ENCODE measurements around the gene CHRNG. TPM values are rescaled to one million over a fixed set of nuclear protein-coding genes. Genes with fewer than 3 reads are reported as not detected.

CHRNG gene
- not detected in 2 replicates for total RNA-seq

GRCh38 chr2:232539298-232540231 lies at the start of gene CHRNG:
TSS of gene CHRNG (plus strand) at chr2:232539692. CDS start at chr2:232539748, 56 bp downstream.
- Mint-ChIP-seq H3K4me1 (ENCODE audit: low read depth) (peaks cover 5% of the 10 kb centered on the region), H3K4me3 (no peak within 1 kb of the TSS), H3K27ac (no peak within 1 kb of the TSS), H3K27me3 (ENCODE audit: insufficient read depth) (peaks cover 8% of the 10 kb centered on the region), H3K36me3 (ENCODE audit: low read depth) (no peaks in the 10 kb centered on the region), H3K9me3 (peaks cover 6% of the 10 kb centered on the region)
- intact Hi-C loops (cut with micrococcal nuclease): no loop called here
- no peak for DNase-seq (ENCODE audit: low spot score)

- intact Hi-C loops (cut with micrococcal nuclease): no loop called here
- H3K36me3 Mint-ChIP-seq (ENCODE audit: low read depth): no peaks in the 10 kb centered on the region
- H3K27me3 Mint-ChIP-seq (ENCODE audit: insufficient read depth): peaks cover 23% of the 10 kb centered on the region
- H3K4me1 Mint-ChIP-seq (ENCODE audit: low read depth): no peaks in the 10 kb centered on the region
- no peak overlapping the region for H3K4me3 Mint-ChIP-seq
- no peak for DNase-seq (ENCODE audit: low spot score)
- H3K9me3 Mint-ChIP-seq: no peaks in the 10 kb centered on the region
- no peak overlapping the region for H3K27ac Mint-ChIP-seq
Observed at GRCh38 chr2:232490221-232491138, 49.0 kb upstream of the CHRNG start.

- Mint-ChIP-seq H3K4me3 (no peak overlapping the region), H3K4me1 (ENCODE audit: low read depth) (no peaks in the 10 kb centered on the region), H3K27ac (no peak overlapping the region), H3K27me3 (ENCODE audit: insufficient read depth) (peaks cover 22% of the 10 kb centered on the region), H3K36me3 (ENCODE audit: low read depth) (no peaks in the 10 kb centered on the region), H3K9me3 (no peaks in the 10 kb centered on the region)
- intact Hi-C loops (cut with micrococcal nuclease): no loop called here
- DNase-seq (ENCODE audit: low spot score): no peak
Observed at GRCh38 chr2:232491139-232491780, 48.2 kb upstream of the CHRNG start.

- intact Hi-C loops (cut with micrococcal nuclease): no loop called here
- no peaks in the 10 kb centered on the region for H3K9me3 Mint-ChIP-seq
- no peak for DNase-seq (ENCODE audit: low spot score)
- no peak overlapping the region for H3K27ac Mint-ChIP-seq
- H3K4me1 Mint-ChIP-seq (ENCODE audit: low read depth): no peaks in the 10 kb centered on the region
- H3K36me3 Mint-ChIP-seq (ENCODE audit: low read depth): no peaks in the 10 kb centered on the region
- no peak overlapping the region for H3K4me3 Mint-ChIP-seq
- H3K27me3 Mint-ChIP-seq (ENCODE audit: insufficient read depth): peaks cover 23% of the 10 kb centered on the region
Observed at GRCh38 chr2:232492236-232492848, 47.1 kb upstream of the CHRNG start.

DNA sequence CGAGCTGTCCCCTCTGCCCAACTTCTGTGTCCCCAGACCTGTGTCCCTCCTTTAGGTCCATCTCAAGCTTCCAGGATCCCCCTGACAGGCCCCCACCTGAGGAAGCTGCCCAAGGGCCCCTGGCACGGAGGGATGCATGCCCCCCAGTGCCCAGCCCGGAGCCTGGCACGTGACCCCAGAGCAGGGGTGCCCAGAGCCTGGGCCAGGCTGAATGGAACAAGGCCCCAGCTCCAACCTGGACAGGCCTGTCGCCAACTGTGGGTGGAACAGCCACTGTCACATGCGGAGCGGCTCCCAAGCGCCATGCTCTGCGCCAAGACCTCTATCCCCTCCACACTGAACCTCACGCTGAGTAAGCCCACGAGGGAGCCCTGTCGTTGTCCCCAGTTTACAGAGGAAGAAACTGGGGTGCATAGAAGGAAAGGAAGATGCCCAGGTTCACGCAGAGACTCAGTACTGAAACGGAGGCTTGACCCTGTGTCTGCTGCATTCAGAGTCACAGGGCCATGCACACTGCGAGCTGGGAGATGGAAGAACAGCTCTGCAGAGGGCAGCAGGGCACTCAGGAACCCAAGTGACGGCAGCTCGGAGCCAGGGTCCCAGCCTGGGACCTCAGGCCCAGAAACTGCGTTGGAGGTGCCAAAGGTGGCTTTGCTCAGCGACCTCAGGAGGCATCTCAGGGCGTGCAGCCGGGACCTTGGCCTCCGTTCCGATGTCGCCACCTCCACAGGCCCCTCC lies 46.4 kb upstream of the CHRNG start:
- Mint-ChIP-seq H3K27me3 (ENCODE audit: insufficient read depth) (peaks cover 23% of the 10 kb centered on the region), H3K27ac (no peak overlapping the region), H3K4me1 (ENCODE audit: low read depth) (no peaks in the 10 kb centered on the region)

GRCh38 chr2:232493701-232494474 lies 45.6 kb upstream of the CHRNG start:
- Mint-ChIP-seq H3K27me3 (ENCODE audit: insufficient read depth) (peaks cover 16% of the 10 kb centered on the region), H3K4me1 (ENCODE audit: low read depth) (no peaks in the 10 kb centered on the region), H3K36me3 (ENCODE audit: low read depth) (no peaks in the 10 kb centered on the region), H3K9me3 (no peaks in the 10 kb centered on the region), H3K27ac (no peak overlapping the region), H3K4me3 (no peak overlapping the region)
- intact Hi-C loops (cut with micrococcal nuclease): no loop called here
- DNase-seq (ENCODE audit: low spot score): no peak

More for the DNA sequence above, 46.4 kb upstream of the CHRNG start:
- Mint-ChIP-seq H3K4me3 (no peak overlapping the region), H3K9me3 (no peaks in the 10 kb centered on the region), H3K36me3 (ENCODE audit: low read depth) (no peaks in the 10 kb centered on the region)
- no peak for DNase-seq (ENCODE audit: low spot score)
- intact Hi-C loops (cut with micrococcal nuclease): no loop called here

DNA sequence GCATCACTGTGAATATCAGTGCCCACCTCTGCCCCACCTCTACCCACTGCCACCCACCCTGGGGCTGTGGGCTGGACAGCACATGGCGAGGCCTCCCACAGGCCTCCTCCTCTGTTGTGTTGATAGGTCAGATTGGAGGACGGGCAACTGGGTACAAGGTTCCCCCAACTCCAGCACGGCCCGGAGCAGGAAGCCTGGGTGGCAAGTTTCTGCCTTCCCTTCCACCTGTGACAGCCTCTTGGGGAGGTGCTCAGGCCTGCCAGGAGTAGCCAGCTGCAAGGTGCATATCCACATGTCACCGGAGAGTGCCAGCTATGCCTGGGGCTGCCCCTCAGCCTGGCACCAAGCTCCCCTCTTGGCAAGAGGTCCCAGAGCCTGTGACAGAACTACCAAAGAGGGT lies 45.0 kb upstream of the CHRNG start:
- DNase-seq (ENCODE audit: low spot score): no peak
- no peak overlapping the region for H3K27ac Mint-ChIP-seq
- H3K36me3 Mint-ChIP-seq (ENCODE audit: low read depth): no peaks in the 10 kb centered on the region
- peaks cover 9% of the 10 kb centered on the region for H3K27me3 Mint-ChIP-seq (ENCODE audit: insufficient read depth)
- H3K9me3 Mint-ChIP-seq: no peaks in the 10 kb centered on the region
- no peaks in the 10 kb centered on the region for H3K4me1 Mint-ChIP-seq (ENCODE audit: low read depth)
- intact Hi-C loops (cut with micrococcal nuclease): no loop called here
- no peak overlapping the region for H3K4me3 Mint-ChIP-seq

GRCh38 chr2:232495292-232495691 lies 44.2 kb upstream of the CHRNG start:
- no peaks in the 10 kb centered on the region for H3K9me3 Mint-ChIP-seq
- intact Hi-C loops (cut with micrococcal nuclease): no loop called here
- no peak for DNase-seq (ENCODE audit: low spot score)
- no peaks in the 10 kb centered on the region for H3K4me1 Mint-ChIP-seq (ENCODE audit: low read depth)
- H3K36me3 Mint-ChIP-seq (ENCODE audit: low read depth): no peaks in the 10 kb centered on the region
- no peak overlapping the region for H3K4me3 Mint-ChIP-seq
- peaks cover 11% of the 10 kb centered on the region for H3K27me3 Mint-ChIP-seq (ENCODE audit: insufficient read depth)
- H3K27ac Mint-ChIP-seq: no peak overlapping the region

GRCh38 chr2:232496501-232497270 lies 42.8 kb upstream of the CHRNG start:
- Mint-ChIP-seq H3K27me3 (ENCODE audit: insufficient read depth) (peaks cover 14% of the 10 kb centered on the region), H3K4me1 (ENCODE audit: low read depth) (no peaks in the 10 kb centered on the region), H3K9me3 (no peaks in the 10 kb centered on the region), H3K4me3 (no peak overlapping the region), H3K27ac (no peak overlapping the region), H3K36me3 (ENCODE audit: low read depth) (no peaks in the 10 kb centered on the region)
- intact Hi-C loops (cut with micrococcal nuclease): no loop called here
- no peak for DNase-seq (ENCODE audit: low spot score)

DNA sequence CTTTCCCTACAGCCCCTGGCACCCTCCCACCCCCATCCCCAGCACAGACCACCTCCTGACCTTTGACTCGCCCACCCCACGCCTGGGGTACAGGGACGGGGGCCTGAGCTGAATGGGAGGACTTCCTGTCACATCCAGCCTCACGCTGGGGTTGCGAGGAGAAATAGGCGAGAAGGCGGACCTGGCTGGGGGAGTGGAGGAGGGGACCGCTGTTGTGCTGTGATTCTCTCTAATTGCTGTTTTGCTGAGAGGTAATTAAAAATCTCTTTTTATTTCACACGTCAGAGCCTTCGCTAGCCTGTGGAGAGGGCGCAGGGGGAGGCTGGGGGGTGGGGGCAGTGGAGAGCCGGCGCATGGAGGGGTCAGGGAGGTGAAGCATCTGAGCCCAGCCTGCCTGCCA lies 42.1 kb upstream of the CHRNG start:
- no peaks in the 10 kb centered on the region for H3K9me3 Mint-ChIP-seq
- no peak overlapping the region for H3K27ac Mint-ChIP-seq
- H3K4me3 Mint-ChIP-seq: no peak overlapping the region
- H3K4me1 Mint-ChIP-seq (ENCODE audit: low read depth): no peaks in the 10 kb centered on the region
- peaks cover 19% of the 10 kb centered on the region for H3K27me3 Mint-ChIP-seq (ENCODE audit: insufficient read depth)
- DNase-seq (ENCODE audit: low spot score): no peak
- intact Hi-C loops (cut with micrococcal nuclease): no loop called here
- H3K36me3 Mint-ChIP-seq (ENCODE audit: low read depth): no peaks in the 10 kb centered on the region

GRCh38 chr2:232498452-232498851 lies 41.0 kb upstream of the CHRNG start:
- no peaks in the 10 kb centered on the region for H3K36me3 Mint-ChIP-seq (ENCODE audit: low read depth)
- H3K27me3 Mint-ChIP-seq (ENCODE audit: insufficient read depth): peaks cover 23% of the 10 kb centered on the region
- no peaks in the 10 kb centered on the region for H3K4me1 Mint-ChIP-seq (ENCODE audit: low read depth)
- H3K27ac Mint-ChIP-seq: no peak overlapping the region
- no peak overlapping the region for H3K4me3 Mint-ChIP-seq
- no peak for DNase-seq (ENCODE audit: low spot score)
- H3K9me3 Mint-ChIP-seq: no peaks in the 10 kb centered on the region
- intact Hi-C loops (cut with micrococcal nuclease): no loop called here
